ENCODE data around the gene CDC14A.

CDC14A gene

DNA sequence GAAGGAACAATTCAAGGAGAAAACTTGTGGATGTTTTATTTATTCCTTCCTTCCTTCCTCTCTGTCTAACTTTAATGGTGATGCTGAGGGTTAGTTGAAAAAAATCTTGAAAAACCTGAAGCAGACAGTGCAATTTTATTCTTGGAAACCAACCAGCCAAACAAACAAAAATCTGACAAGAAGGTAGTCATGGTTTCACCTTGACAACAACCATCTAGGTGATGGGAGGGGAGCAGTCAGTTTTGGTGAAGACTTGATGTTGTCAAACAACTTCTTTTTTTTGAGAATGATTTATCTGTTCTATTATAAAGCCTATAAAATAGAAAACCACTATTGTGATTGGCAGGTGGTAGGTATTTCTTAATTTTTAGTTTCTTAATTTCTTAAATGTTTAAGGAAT lies 93.3 kb downstream of the CDC14A start:
- Mint-ChIP-seq H3K9me3 (no peaks in the 10 kb centered on the region), H3K36me3 (ENCODE audit: low read depth) (peaks cover 29% of the 10 kb centered on the region), H3K27ac (peak overlapping the region in 2 of 3 experiments; percentile 11 to 28), H3K4me1 (peaks cover 8% of the 10 kb centered on the region), H3K27me3 (ENCODE audit: low read depth) (no peaks in the 10 kb centered on the region), H3K4me3 (no peak overlapping the region)
- TF ChIP-seq, protein P1, sequence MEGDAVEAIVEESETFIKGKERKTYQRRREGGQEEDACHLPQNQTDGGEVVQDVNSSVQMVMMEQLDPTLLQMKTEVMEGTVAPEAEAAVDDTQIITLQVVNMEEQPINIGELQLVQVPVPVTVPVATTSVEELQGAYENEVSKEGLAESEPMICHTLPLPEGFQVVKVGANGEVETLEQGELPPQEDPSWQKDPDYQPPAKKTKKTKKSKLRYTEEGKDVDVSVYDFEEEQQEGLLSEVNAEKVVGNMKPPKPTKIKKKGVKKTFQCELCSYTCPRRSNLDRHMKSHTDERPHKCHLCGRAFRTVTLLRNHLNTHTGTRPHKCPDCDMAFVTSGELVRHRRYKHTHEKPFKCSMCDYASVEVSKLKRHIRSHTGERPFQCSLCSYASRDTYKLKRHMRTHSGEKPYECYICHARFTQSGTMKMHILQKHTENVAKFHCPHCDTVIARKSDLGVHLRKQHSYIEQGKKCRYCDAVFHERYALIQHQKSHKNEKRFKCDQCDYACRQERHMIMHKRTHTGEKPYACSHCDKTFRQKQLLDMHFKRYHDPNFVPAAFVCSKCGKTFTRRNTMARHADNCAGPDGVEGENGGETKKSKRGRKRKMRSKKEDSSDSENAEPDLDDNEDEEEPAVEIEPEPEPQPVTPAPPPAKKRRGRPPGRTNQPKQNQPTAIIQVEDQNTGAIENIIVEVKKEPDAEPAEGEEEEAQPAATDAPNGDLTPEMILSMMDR (IDR thresholded peaks at IDR 0.05; ENCODE audit: unreplicated experiment in 3 of 3): no peak

DNA sequence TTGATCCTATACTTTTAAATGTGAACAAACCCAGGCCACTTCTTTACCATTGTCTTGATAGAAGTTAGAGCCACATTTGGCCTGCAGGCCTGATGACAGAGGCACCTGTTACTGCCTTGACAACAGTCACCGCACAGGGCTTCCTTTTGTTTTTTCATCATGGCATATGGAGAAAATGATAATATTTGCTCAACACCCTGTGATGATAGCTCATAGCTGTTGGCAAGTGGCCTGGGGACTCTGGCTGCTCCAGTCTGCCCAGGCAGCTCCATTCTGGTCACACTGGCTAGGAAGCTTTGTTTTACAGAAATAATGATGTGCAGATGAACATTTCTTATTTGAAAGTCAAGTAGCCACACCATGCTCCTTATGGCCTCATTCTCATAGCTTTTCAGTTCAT lies 96.1 kb downstream of the CDC14A start:
- Mint-ChIP-seq H3K27ac (no peak overlapping the region), H3K36me3 (ENCODE audit: low read depth) (peaks cover 35% of the 10 kb centered on the region), H3K9me3 (no peaks in the 10 kb centered on the region), H3K4me1 (peaks cover 8% of the 10 kb centered on the region), H3K4me3 (no peak overlapping the region), H3K27me3 (ENCODE audit: low read depth) (no peaks in the 10 kb centered on the region)
- TF ChIP-seq, protein P1 (IDR thresholded peaks at IDR 0.05; ENCODE audit: unreplicated experiment in 3 of 3): no peak

DNA sequence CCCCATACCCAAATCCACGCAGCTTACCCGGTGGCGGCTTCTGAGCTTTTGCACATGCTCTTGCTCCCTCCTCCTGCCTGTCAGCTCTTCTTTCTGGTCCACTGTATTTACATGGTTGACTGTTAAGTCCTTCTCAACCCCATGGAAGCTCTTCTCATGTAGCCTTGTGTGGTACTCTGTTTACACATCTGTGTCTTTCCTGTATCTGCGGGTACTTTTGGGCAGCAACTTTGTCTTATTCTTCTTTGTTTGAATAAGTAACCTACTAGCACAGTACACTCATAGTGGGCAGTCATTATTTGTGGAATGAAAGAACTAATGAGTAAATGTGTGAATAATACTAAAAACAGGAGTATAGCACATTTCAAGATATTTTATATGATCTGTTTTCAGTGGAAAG lies 97.2 kb downstream of the CDC14A start:
- TF ChIP-seq, protein P1 (IDR thresholded peaks at IDR 0.05; ENCODE audit: unreplicated experiment in 3 of 3): no peak
- H3K4me1 Mint-ChIP-seq: peaks cover 3% of the 10 kb centered on the region
- H3K9me3 Mint-ChIP-seq: no peaks in the 10 kb centered on the region
- H3K27me3 Mint-ChIP-seq (ENCODE audit: low read depth): no peaks in the 10 kb centered on the region
- H3K4me3 Mint-ChIP-seq: no peak overlapping the region
- peaks cover 27% of the 10 kb centered on the region for H3K36me3 Mint-ChIP-seq (ENCODE audit: low read depth)
- peak overlapping the region in 1 of 3 experiments; percentile 43 for H3K27ac Mint-ChIP-seq

DNA sequence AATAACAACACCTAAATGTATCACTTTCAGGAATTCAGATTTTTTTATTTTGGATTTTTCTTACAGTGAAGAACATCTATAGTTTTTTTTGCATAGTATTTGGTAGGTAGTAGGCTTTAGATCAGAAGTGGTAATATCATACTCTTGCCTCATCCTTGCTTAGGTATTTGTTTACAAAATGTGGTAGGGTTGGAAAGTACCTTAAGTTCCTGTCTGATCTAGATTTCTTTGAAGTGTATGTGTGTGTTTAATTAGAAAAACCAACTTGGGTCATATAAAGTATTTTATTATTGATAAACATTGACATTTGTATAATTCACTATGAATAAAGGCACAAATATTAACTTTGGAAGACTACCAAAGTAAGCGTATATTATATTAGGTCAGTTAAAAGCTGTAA lies 100.3 kb downstream of the CDC14A start:
- Mint-ChIP-seq H3K4me1 (no peaks in the 10 kb centered on the region), H3K9me3 (no peaks in the 10 kb centered on the region), H3K36me3 (ENCODE audit: low read depth) (peaks cover 16% of the 10 kb centered on the region), H3K4me3 (no peak overlapping the region), H3K27me3 (ENCODE audit: low read depth) (no peaks in the 10 kb centered on the region), H3K27ac (no peak overlapping the region)
- TF ChIP-seq, protein P1 (IDR thresholded peaks at IDR 0.05; ENCODE audit: unreplicated experiment in 3 of 3): no peak

DNA sequence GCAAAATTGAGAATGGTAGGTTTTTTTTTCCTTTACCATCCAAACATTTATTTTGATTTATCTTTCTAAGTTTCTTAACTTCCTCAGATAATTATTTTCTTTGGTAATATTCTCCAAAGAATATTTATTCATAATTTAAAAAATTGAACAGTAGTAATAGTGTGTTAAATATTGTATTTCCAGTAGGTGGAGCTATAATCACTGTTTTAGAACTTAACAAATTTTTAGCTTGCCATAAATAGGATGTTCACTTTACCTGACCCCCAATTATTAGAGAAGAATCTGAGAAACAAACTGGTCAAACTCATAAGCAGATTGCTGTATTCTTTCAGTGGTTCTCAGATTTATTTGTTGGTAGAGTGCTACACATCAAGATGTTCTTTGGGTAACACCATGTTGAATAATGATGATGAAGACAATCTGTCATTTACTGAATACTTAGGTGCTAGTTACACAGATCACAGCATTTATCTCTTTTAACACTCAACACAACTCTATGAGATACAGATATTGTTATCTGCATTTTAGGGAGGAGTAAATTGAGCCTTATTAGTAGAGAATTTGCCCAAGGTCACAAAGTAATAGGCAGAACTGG lies 103.3 kb downstream of the CDC14A start:
- H3K9me3 Mint-ChIP-seq: no peaks in the 10 kb centered on the region
- TF ChIP-seq, protein P1 (IDR thresholded peaks at IDR 0.05; ENCODE audit: unreplicated experiment in 3 of 3): peak; percentile 34 to 67 (median 42)
- H3K36me3 Mint-ChIP-seq (ENCODE audit: low read depth): peaks cover 6% of the 10 kb centered on the region
- no peaks in the 10 kb centered on the region for H3K27me3 Mint-ChIP-seq (ENCODE audit: low read depth)
- H3K27ac Mint-ChIP-seq: peak overlapping the region in 1 of 3 experiments; percentile 21
- H3K4me3 Mint-ChIP-seq: no peak overlapping the region
- H3K4me1 Mint-ChIP-seq: peaks cover 15% of the 10 kb centered on the region

DNA sequence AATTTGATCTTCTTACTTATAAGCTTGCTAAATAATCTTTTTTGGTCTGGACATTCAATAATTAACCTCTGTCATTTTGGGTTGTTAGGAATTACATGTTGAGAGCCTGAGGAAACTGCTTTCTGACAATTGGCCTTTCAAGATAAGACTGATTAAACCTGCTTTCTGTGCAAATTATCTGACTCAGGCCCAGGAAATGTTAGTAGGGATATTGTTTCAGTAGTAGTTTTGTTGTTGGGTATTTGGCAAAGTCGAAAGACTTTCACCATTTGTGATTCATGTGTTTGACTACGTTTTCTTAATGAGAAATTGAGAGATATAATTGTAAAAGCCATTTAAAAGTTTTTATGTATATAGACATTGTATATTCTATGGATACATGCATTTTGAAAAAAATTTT lies 104.6 kb downstream of the CDC14A start:
- TF ChIP-seq, protein P1 (IDR thresholded peaks at IDR 0.05; ENCODE audit: unreplicated experiment in 3 of 3): no peak
- Mint-ChIP-seq H3K4me3 (no peak overlapping the region), H3K27ac (no peak overlapping the region)

More for the DNA sequence above, 104.6 kb downstream of the CDC14A start:
- Mint-ChIP-seq H3K4me1 (peaks cover 26% of the 10 kb centered on the region), H3K27me3 (ENCODE audit: low read depth) (no peaks in the 10 kb centered on the region), H3K36me3 (ENCODE audit: low read depth) (no peaks in the 10 kb centered on the region), H3K9me3 (no peaks in the 10 kb centered on the region)

All from nephron (organoid).